Hepatocyte (in vitro differentiated cells): ENCODE data around the gene STON1. TPM values are rescaled to one million over a fixed set of nuclear protein-coding genes. Genes with fewer than 3 reads are reported as not detected.

Source experiments
- DNase-seq: peaks from one replicate; pipeline ENCODE4 v3.0.0-alpha.2; 2016; ENCODE audit warnings: low spot score
- H2AFZ ChIP-seq: fragments of 200-600 bp; sonication (generic); 2 replicates; pipeline ENCODE4 v1.6.0; 2016; ENCODE audit warnings: antibody characterized with exemption, mild to moderate bottlenecking
- H3K27ac ChIP-seq: fragments of 200-600 bp; sonication (generic); 2 replicates; pipeline ENCODE4 v1.5.1; 2016; ENCODE audit warnings: mild to moderate bottlenecking
- H3K27me3 ChIP-seq: fragments of 200-600 bp; sonication (generic); 2 replicates; pipeline ENCODE4 v1.6.1; 2016
- H3K36me3 ChIP-seq: fragments of 200-600 bp; sonication (generic); replicated peaks from 2 replicates; pipeline ENCODE4 v1.5.1; 2016; ENCODE audit warnings: low read depth; ENCODE audit not compliant: insufficient read depth
- H3K4me1 ChIP-seq: fragments of 200-600 bp; sonication (generic); 2 replicates; pipeline ENCODE4 v1.5.1; 2016; ENCODE audit warnings: mild to moderate bottlenecking, moderate library complexity; ENCODE audit not compliant: insufficient read depth
- H3K4me2 ChIP-seq: fragments of 200-600 bp; sonication (generic); 2 replicates; pipeline ENCODE4 v1.6.0; 2016
- H3K4me3 ChIP-seq: fragments of 200-600 bp; sonication (generic); 2 replicates; pipeline ENCODE4 v1.5.1; 2016; ENCODE audit warnings: mild to moderate bottlenecking
- H3K79me2 ChIP-seq: fragments of 200-600 bp; sonication (generic); 2 replicates; pipeline ENCODE4 v1.6.0; 2017; ENCODE audit warnings: mild to moderate bottlenecking
- H3K9me2 ChIP-seq: fragments of 200-600 bp; sonication (generic); replicated peaks from 2 replicates; pipeline ENCODE4 v1.6.0; 2017; ENCODE audit warnings: mild to moderate bottlenecking; ENCODE audit not compliant: insufficient read depth
- H3K9me3 ChIP-seq: fragments of 200-600 bp; sonication (generic); 2 replicates; pipeline ENCODE4 v1.5.1; 2016; ENCODE audit warnings: low read depth, mild to moderate bottlenecking
- H4K20me1 ChIP-seq: fragments of 200-600 bp; sonication (generic); 2 replicates; pipeline ENCODE4 v1.6.0; 2016; ENCODE audit warnings: mild to moderate bottlenecking; ENCODE audit not compliant: insufficient read depth, poor library complexity, severe bottlenecking
- CTCF ChIP-seq: fragments of 200-600 bp; sonication (generic); IDR thresholded peaks from 2 replicates; pipeline ENCODE4 v1.5.1; 2016; ENCODE audit warnings: antibody characterized with exemption, mild to moderate bottlenecking; ENCODE audit not compliant: poor library complexity
- EZH2 ChIP-seq: fragments of 200-600 bp; sonication (generic); IDR thresholded peaks from 2 replicates; pipeline ENCODE4 v1.6.1; 2016; ENCODE audit warnings: antibody characterized with exemption, mild to moderate bottlenecking, borderline replicate concordance
- EZH2phosphoT487 ChIP-seq: fragments of 200-600 bp; sonication (generic); IDR thresholded peaks from one replicate; pipeline ENCODE4 v1.6.1; 2018; ENCODE audit warnings: antibody characterized with exemption, mild to moderate bottlenecking, low read depth, moderate library complexity; ENCODE audit not compliant: unreplicated experiment, severe bottlenecking
- WGBS: methylation state at CpG from one replicate; pipeline ENCODE4 v1.1.6; 2016; ENCODE audit warnings: low lambda C conversion rate; ENCODE audit errors: missing lambda C conversion rate; 5-methylcytosine and 5-hydroxymethylcytosine counted together
- polyA plus RNA-seq: library from polyadenylated mRNA; unstranded; fragments of >200 nt; fragmentation: Nextera tagmentation; extraction: Ambion mirVana; gene quantifications from 2 replicates; pipeline ENCODE4 v1.2.1, GENCODE V29; 2016
- small RNA-seq: library from RNA; depleted of rRNA; stranded (forward); fragments of <200 nt; gene quantifications from one replicate; pipeline ENCODE3, GENCODE V24; 2014
- total RNA-seq: library from RNA; depleted of rRNA; stranded (reverse); fragments of >200 nt; gene quantifications from 2 replicates; pipeline ENCODE4 v1.2.3, GENCODE V29; 2014

STON1 gene
- total and polyA plus RNA-seq, 2 experiments from 2014 or later: 12.2 to 22.0 TPM

- no peaks in the 10 kb centered on the region for H3K9me3 ChIP-seq
- H3K27ac ChIP-seq: no peak overlapping the region
- no peaks in the 10 kb centered on the region for H4K20me1 ChIP-seq
- no peaks in the 10 kb centered on the region for H3K79me2 ChIP-seq
- no peak for DNase-seq
- no peaks in the 10 kb centered on the region for H3K9me2 ChIP-seq
- no peak overlapping the region for H3K4me3 ChIP-seq
- H3K27me3 ChIP-seq: no peaks in the 10 kb centered on the region
- TF ChIP-seq EZH2phosphoT487 (no peak), CTCF (no peak), EZH2 (no peak)
- H3K4me1 ChIP-seq: no peaks in the 10 kb centered on the region
- 40% methylated on average over 1 of the region's 1 CpG for WGBS
- H2AFZ ChIP-seq: no peak overlapping the region
- H3K36me3 ChIP-seq: no peaks in the 10 kb centered on the region
- no peak overlapping the region for H3K4me2 ChIP-seq
Measured at GRCh38 chr2:48638261-48638660, 108.3 kb downstream of the STON1 start.

Small RNAs within 50 kb of the gene (small RNA-seq; reads per million reads assigned to genes)
- not detected for gene RNU6-282P
- not detected for gene TPT1P11

Other genes starting within 250 kb of the STON1 start
- 37.7 and 40.7 TPM in 2 replicates for gene FOXN2, start 215.5 kb upstream of the STON1 start, total RNA-seq
- gene FOXN2, start 215.5 kb upstream of the STON1 start, polyA plus RNA-seq: 9.6 and 10.4 TPM in 2 replicates
- 28.8 and 32.9 TPM in 2 replicates for gene PPP1R21, start 89.4 kb upstream of the STON1 start, total RNA-seq
- gene PPP1R21, start 89.4 kb upstream of the STON1 start, polyA plus RNA-seq: 25.0 and 26.2 TPM in 2 replicates
- 1.2 and 4.1 TPM in 2 replicates for gene GTF2A1L, start 87.7 kb downstream of the STON1 start, total RNA-seq
- gene GTF2A1L, start 87.7 kb downstream of the STON1 start, polyA plus RNA-seq: 0.49 and 0.52 TPM in 2 replicates
- not detected in 2 replicates for gene LHCGR, start 225.6 kb downstream of the STON1 start, total RNA-seq
- gene LHCGR, start 225.6 kb downstream of the STON1 start, polyA plus RNA-seq: 0.09 and 0.23 TPM in 2 replicates